GM23338 (cell line): ENCODE results near the gene SPDYE3.

Source experiments
- CTCF ChIP-seq, 2 experiments: fragments of 200-600 bp in 1 of 2; sonication (generic) in 1 of 2; conservative IDR thresholded peaks; 2 replicates each; pipeline versions ENCODE4 v1.5.1 to v1.6.1; 2016 to 2017; ENCODE audit warnings: antibody characterized with exemption in 2 of 2, low read depth in 2 of 2, mild to moderate bottlenecking in 2 of 2, moderate library complexity in 1 of 2
- ETS1 ChIP-seq: IDR thresholded peaks from 2 replicates; pipeline ENCODE4 v1.6.1; 2016; ENCODE audit warnings: antibody characterized with exemption
- EZH2 ChIP-seq: fragments of 200-600 bp; sonication (generic); IDR thresholded peaks from one replicate; pipeline ENCODE4 v1.8.0; 2017; ENCODE audit warnings: antibody characterized with exemption, mild to moderate bottlenecking, low read depth; ENCODE audit not compliant: unreplicated experiment
- EZH2phosphoT487 ChIP-seq: fragments of 200-600 bp; sonication (generic); IDR thresholded peaks from one replicate; pipeline ENCODE4 v1.8.1; 2018; ENCODE audit warnings: antibody characterized with exemption; ENCODE audit not compliant: unreplicated experiment
- JUNB ChIP-seq: IDR thresholded peaks from one replicate; pipeline ENCODE4 v1.6.1; 2016; ENCODE audit warnings: antibody characterized with exemption; ENCODE audit not compliant: unreplicated experiment
- POLR2AphosphoS5 ChIP-seq: IDR thresholded peaks from 2 replicates; pipeline ENCODE4 v1.6.1; 2016; ENCODE audit warnings: antibody characterized with exemption, low read depth
- REST ChIP-seq: IDR thresholded peaks from one replicate; pipeline ENCODE4 v1.6.1; 2018; ENCODE audit warnings: antibody characterized with exemption; ENCODE audit not compliant: unreplicated experiment
- ZNF114 ChIP-seq: fragments of 250-450 bp; sonication (Bioruptor Pico); IDR thresholded peaks from 2 replicates; pipeline ENCODE4 v1.5.0; 2020; ENCODE audit warnings: mild to moderate bottlenecking, moderate library complexity

GRCh38 chr7:100370303-100370702 is 62.8 kb downstream of the SPDYE3 start:
- TF ChIP-seq CTCF (conservative IDR thresholded peaks at IDR 0.05; ENCODE audit: low read depth in 2 of 2) (no peak), POLR2AphosphoS5 (no peak; the same call in 1 of the 2 replicates), JUNB (no peak), EZH2phosphoT487 (no peak), REST (no peak), ZNF114 (CRISPR knock-in tag) (no peak), ETS1 (no peak), EZH2 (no peak)
